Measurements from ENCODE around the gene KLHL34. TPM values are rescaled to one million over a fixed set of nuclear protein-coding genes. Genes with fewer than 3 reads are reported as not detected.

Gene KLHL34
- total RNA-seq (2014; rRNA removed; shearing (Covaris generic)) = not detected in 2 replicates
- not detected in 2 replicates for polyA plus RNA-seq (2014; cell fraction: nucleus; rRNA removed)

GRCh38 chrX:21658152-21658737 lies at the start of gene KLHL34:
KLHL34 (minus strand) TSS chrX:21658330; CDS start chrX:21657788, 542 bp downstream.
- no peak for DNase-seq (ENCODE audit: extremely low read depth, low read depth)

DNA sequence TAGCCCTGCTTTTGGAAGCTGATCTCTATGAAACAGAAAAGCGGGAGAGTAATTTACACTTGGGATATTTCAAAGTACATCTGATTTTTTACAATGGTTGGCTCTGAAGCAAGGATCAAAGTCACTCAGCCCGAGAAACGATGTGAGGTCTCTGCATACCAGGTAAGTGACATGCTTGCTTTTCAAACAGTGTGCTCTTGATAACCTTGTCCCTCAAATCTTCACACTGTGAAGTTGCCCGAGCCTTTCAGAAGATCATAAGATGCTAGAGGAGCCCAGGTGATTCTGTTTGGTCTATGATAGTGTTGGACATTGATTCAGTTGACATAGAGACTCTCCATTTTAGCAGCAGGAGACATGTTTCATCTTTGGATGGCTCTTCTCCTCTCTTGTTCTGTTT lies 47.1 kb upstream of the KLHL34 start:
- no peak for DNase-seq (ENCODE audit: extremely low read depth, low read depth)

- no peak for DNase-seq (ENCODE audit: extremely low read depth, low read depth)
Observed at GRCh38 chrX:21702725-21703124, 44.6 kb upstream of the KLHL34 start.

GRCh38 chrX:21700967-21701366 lies 42.8 kb upstream of the KLHL34 start:
- no peak for DNase-seq (ENCODE audit: extremely low read depth, low read depth)

GRCh38 chrX:21700275-21700674 lies 42.1 kb upstream of the KLHL34 start:
- no peak for DNase-seq (ENCODE audit: extremely low read depth, low read depth)

DNA sequence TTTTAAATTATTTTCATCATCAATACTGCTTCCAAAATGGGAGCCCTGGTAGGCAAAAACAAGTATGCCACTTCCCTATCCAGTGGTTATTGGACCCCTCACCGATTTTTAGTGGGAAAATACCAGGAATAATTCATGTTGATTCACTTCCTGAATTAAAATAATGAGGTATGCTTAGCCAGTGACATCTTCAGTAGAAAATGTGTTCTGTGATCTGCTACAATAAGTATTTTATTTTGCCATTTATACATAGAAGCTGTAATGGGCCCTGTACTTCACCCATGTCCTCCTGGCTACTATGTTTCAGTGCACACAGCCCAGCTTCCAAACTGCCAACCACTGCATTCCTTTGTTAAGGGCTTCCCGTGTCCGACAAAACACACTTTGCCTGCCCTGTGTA lies 41.0 kb upstream of the KLHL34 start:
- no peak for DNase-seq (ENCODE audit: extremely low read depth, low read depth)

DNA sequence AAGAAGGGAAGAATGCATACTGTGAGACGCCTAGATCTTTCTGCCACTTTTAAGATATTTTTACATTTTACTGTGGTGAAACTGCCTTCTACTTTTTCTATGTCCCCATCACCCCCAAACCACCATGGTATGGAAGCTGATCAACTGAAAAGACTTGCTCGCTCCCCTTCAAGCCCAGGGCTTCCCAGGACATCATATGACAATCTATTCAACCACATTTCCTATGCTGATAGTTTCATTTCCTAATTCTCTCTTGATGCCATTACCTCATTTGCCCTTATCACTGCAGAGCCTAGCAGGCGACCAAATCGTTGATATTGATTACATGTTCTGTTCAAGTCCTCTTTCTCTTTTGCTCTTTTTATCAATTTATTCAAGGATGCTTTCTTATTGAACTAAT lies 40.1 kb upstream of the KLHL34 start:
- no peak for DNase-seq (ENCODE audit: extremely low read depth, low read depth)

- DNase-seq (ENCODE audit: extremely low read depth, low read depth) = no peak
Observed at GRCh38 chrX:21691512-21692018, 33.4 kb upstream of the KLHL34 start.

DNA sequence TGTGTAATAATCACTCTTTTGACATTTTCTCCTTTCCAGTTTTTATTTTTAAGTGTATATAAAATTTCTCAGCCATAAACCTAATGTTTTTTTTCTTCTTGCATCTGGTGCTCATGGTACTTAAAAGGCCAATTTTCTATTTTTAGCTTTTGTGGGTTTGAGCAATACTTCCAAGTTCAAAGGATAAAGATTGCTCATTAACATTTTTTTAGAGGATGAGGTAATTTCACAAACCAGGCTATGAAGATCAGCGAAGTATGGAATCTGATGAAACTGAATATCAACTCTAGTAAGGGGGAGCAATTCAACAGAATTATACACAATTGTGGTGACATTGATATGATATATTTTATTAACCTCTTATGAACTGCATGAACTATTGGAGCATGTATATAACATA lies 25.8 kb upstream of the KLHL34 start:
- no peak for DNase-seq (ENCODE audit: extremely low read depth, low read depth)

DNA sequence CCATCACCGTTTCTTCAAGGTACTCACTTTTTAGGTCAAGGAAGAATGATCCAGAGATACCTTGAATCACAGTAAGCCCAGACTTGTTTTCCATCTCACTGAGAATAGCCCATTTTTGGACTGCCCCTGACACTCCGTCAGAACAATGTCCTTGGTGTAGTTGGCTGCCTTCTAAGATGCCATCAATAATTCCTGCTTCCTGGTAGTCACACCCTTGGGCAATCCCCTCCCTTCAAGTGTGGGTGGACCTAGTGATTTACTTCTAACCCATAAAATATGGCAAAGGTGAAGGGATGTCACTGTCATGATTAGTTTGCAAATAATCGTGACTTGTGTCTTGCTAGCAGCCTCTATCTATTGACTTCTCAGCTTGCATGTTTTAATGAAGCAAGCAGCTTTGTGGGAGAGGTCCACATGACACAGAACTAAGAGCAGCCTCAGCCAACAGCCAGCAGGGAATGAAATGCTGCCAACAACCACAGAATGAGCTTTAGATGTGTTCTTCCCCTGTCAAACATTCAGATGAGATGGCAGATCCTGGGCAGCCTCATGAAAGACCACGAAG lies 20.0 kb upstream of the KLHL34 start:
- DNase-seq (ENCODE audit: extremely low read depth, low read depth) = no peak

GRCh38 chrX:21675931-21676330 lies 17.8 kb upstream of the KLHL34 start:
- no peak for DNase-seq (ENCODE audit: extremely low read depth, low read depth)

DNA sequence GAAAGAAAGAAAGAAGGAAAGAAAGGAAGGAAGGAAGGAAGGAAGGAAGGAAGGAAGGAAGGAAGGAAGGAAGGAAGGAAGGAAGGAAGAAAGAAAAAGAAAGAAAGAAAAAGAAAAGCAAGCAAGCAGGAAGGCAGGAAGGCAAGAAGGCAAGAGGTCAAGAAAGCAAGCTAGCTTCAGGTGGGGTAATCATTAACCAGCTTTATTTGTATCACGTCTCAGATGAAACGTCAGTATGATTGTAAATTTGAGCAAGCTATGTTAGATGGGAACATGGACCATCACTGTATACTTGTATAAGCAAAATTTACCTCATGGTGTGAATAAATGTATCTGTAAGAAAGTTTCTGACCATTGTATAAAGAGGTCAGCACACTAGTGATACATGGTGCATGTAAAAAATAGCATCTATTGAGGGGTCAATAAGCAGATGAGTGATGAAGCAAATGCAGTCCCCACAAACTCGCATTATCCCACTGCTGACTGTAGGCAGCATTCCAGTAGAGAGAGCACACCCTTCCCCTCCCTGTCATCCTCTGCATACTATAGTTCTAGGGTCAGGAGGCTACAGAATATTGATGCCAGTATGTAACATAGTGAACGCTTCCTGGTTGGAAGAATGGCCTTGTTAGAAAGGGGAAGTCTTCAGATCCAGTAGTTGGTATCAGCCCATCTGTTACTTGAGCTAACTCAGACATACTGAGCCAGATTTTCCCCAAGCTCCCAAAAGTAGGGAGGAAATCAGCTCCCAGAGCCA lies 16.5 kb upstream of the KLHL34 start:
- no peak for DNase-seq (ENCODE audit: extremely low read depth, low read depth)

- DNase-seq (ENCODE audit: extremely low read depth, low read depth) = no peak
Observed at GRCh38 chrX:21666679-21667078, 8.5 kb upstream of the KLHL34 start.

GRCh38 chrX:21666252-21666651 lies 8.1 kb upstream of the KLHL34 start:
- no peak for DNase-seq (ENCODE audit: extremely low read depth, low read depth)

GRCh38 chrX:21662761-21663160 lies 4.6 kb upstream of the KLHL34 start:
- no peak for DNase-seq (ENCODE audit: extremely low read depth, low read depth)

DNA sequence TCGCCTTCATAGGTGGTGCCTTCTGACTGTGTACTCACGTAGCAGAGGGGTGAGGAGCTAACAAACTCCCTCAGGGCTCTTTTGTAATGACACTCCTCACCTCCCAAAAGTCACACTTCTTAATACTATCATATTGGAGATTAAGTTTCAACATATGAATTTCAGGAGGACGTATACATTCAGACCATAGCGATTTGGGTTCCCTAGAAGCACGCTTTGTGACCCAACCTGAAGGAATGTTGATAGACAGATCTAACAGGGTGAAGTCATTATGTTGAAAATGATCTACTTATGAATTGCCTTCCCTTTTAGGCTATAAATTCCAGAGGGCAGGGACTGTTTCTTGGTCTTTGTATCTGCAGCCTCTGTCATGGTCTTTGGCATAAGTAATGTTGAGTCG lies 3.2 kb upstream of the KLHL34 start:
- no peak for DNase-seq (ENCODE audit: extremely low read depth, low read depth)

DNA sequence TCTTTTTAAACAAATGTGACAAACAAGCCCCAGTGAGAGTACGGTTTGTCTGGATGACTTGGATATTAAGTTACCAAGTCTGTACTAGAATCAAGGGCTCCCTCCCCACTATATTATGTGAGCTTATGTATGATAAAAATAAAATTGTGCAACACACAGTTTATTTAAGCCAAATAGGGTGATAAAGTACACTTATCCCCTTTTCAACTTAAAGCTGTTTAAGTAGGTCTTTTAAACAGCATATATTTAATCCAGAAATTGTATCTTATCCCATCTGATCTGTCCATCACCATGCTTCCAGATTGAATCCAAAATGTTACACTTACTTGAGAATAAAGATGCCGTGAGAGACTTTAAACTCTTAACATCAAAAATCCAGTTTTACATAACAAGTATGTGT lies 2.0 kb upstream of the KLHL34 start:
- no peak for DNase-seq (ENCODE audit: extremely low read depth, low read depth)

GRCh38 chrX:21659320-21659719 lies 1.2 kb upstream of the KLHL34 start:
- DNase-seq (ENCODE audit: extremely low read depth, low read depth) = no peak

DNA sequence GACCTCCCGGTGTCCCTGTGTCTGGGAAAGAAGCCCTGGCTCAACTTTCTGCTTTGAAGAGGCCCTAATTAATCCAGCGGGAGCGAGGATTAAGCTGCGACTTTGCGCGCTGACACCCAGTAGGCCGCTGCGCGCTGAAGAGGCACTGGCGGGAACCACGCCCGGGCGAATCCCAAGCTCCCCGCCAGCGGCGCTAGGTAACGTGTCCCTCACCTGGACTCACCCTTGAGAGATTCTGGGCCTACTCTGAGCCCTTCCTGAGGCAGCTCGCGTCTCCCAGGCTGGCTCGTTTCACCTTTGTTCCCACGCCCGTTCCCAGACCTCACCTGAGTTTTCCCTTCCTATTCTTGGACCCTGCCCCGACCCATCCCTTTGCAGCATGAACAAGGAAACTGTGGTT lies 616 bp upstream of the KLHL34 start:
- DNase-seq (ENCODE audit: extremely low read depth, low read depth) = no peak

GRCh38 chrX:21657318-21658151 lies 595 bp downstream of the KLHL34 start:
- DNase-seq (ENCODE audit: extremely low read depth, low read depth) = no peak

Measured in NCI-H460 (cell line).